DND-41 (cell line): ENCODE measurements around the gene EFHC1.
A peak's percentile ranks its signal among the peaks of the same experiment; 100 is the strongest.

Experiments used
- ATAC-seq: fragments of 200-7000 bp; cut with Tn5 transposase; 3 replicates; pipeline ENCODE4 v1.9.1; 2021; ENCODE audit warnings: low read depth; ENCODE audit not compliant: insufficient read depth
- DNase-seq: peaks from one replicate; pipeline ENCODE4 v3.0.0-alpha.2; 2020
- H2AFZ ChIP-seq: 2 replicates; pipeline ENCODE4 v1.6.0; 2012; ENCODE audit warnings: low read depth, low read length
- H3K27ac ChIP-seq: 2 replicates; pipeline ENCODE4 v1.5.1; 2012; ENCODE audit warnings: low read length, inconsistent platforms
- H3K27me3 ChIP-seq: fragments of 200-600 bp; sonication (generic); 2 replicates; pipeline ENCODE4 v1.6.0; 2012; ENCODE audit warnings: low read length, mild to moderate bottlenecking, inconsistent platforms; ENCODE audit not compliant: insufficient read depth, poor library complexity
- H3K36me3 ChIP-seq: 2 replicates; pipeline ENCODE4 v1.5.1; 2012; ENCODE audit warnings: low read length, inconsistent platforms; ENCODE audit not compliant: insufficient read depth
- H3K4me1 ChIP-seq: 2 replicates; pipeline ENCODE4 v1.5.1; 2012; ENCODE audit warnings: mild to moderate bottlenecking, low read length; ENCODE audit not compliant: insufficient read depth
- H3K4me2 ChIP-seq: 2 replicates; pipeline ENCODE4 v1.6.0; 2012; ENCODE audit warnings: mild to moderate bottlenecking, moderate library complexity, low read length, inconsistent platforms; ENCODE audit not compliant: insufficient read depth
- H3K4me3 ChIP-seq, 2 experiments: fragments of 200-600 bp in 1 of 2; shearing (Covaris generic) in 1 of 2; 2 replicates each; pipeline ENCODE4 v1.5.1; 2012 to 2016; ENCODE audit warnings: inconsistent platforms in 2 of 2, low read length in 2 of 2, mild to moderate bottlenecking in 2 of 2, low read depth in 1 of 2, moderate library complexity in 1 of 2
- H3K79me2 ChIP-seq: 2 replicates; pipeline ENCODE4 v1.6.0; 2012; ENCODE audit warnings: low read length, inconsistent platforms; ENCODE audit not compliant: insufficient read depth
- H3K9ac ChIP-seq: 2 replicates; pipeline ENCODE4 v1.6.0; 2012; ENCODE audit warnings: low read depth, mild to moderate bottlenecking, inconsistent platforms, low read length, moderate library complexity
- H3K9me3 ChIP-seq: 2 replicates; pipeline ENCODE4 v1.5.1; 2012; ENCODE audit warnings: low read length, moderate library complexity, mild to moderate bottlenecking, inconsistent platforms; ENCODE audit not compliant: insufficient read depth, severe bottlenecking
- H4K20me1 ChIP-seq: 2 replicates; pipeline ENCODE4 v1.6.0; 2012; ENCODE audit warnings: low read length; ENCODE audit not compliant: insufficient read depth
- CTCF ChIP-seq: IDR thresholded peaks from 2 replicates; pipeline ENCODE4 v1.5.1; 2012; ENCODE audit warnings: borderline replicate concordance, low read length, moderate library complexity, mild to moderate bottlenecking; ENCODE audit not compliant: poor library complexity, severe bottlenecking; ENCODE audit errors: extremely low read depth
- EZH2 ChIP-seq: IDR thresholded peaks from 3 replicates; pipeline ENCODE4 v1.6.1; 2012; ENCODE audit warnings: borderline replicate concordance, low read depth, mild to moderate bottlenecking, moderate library complexity, low read length, inconsistent platforms; ENCODE audit not compliant: severe bottlenecking

The EFHC1 gene

GRCh38 chr6:52535711-52536423, 115.7 kb downstream of the EFHC1 start:
- H3K36me3 ChIP-seq = peaks cover 4% of the 10 kb centered on the region; the same call in 1 of the 2 replicates
- H3K79me2 ChIP-seq = peaks cover 26% of the 10 kb centered on the region
- no peaks in the 10 kb centered on the region for H3K9me3 ChIP-seq
- peak overlapping the region in 1 of 2 experiments; percentile 23; a peak in 2 of 4 replicates for H3K4me3 ChIP-seq
- no peak overlapping the region for H2AFZ ChIP-seq
- ATAC-seq (peak; percentile 48), DNase-seq (peak; percentile 59)
- TF ChIP-seq CTCF = no peak
- no peak for TF ChIP-seq EZH2
- H3K27ac ChIP-seq = peak overlapping the region; percentile 89
- H3K4me1 ChIP-seq = peaks cover 70% of the 10 kb centered on the region
- H3K9ac ChIP-seq = peak overlapping the region; percentile 41
- no peaks in the 10 kb centered on the region for H4K20me1 ChIP-seq
- H3K27me3 ChIP-seq = no peaks in the 10 kb centered on the region
- peak overlapping the region; percentile 56 for H3K4me2 ChIP-seq

DNA sequence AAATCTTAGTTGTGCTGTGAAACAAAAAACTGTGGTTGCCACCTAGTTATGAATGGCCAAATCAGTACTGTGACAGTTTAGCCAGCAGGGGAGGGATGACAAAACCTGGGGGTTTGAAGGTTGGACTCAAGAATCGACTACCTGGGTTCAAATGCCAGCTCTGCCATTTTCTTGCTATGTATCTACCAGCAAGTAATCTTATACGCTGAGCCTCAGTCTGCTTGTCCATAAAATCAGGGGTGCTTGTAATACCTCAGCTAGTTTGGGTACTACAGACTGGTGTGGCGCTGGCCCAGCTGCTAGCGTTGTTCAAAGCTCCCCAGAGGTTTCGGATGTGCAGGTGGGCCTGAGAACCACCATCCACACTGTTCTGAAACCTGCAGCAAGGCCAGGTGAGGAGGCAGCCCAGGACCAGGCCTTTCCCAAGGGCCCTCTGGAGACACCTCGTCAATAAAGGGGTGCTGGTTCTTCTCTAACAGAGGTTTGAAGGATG, 116.3 kb downstream of the EFHC1 start:
- Histone ChIP-seq H3K9ac (peak overlapping the region; percentile 41), H4K20me1 (no peaks in the 10 kb centered on the region), H3K27ac (peak overlapping the region; percentile 89), H3K79me2 (peaks cover 32% of the 10 kb centered on the region), H3K4me1 (peaks cover 73% of the 10 kb centered on the region), H3K4me2 (peak overlapping the region; percentile 56), H2AFZ (no peak overlapping the region), H3K9me3 (no peaks in the 10 kb centered on the region), H3K4me3 (peak overlapping the region in 1 of 2 experiments; percentile 23; a peak in 1 of 4 replicates), H3K36me3 (peaks cover 4% of the 10 kb centered on the region; the same call in 1 of the 2 replicates), H3K27me3 (no peaks in the 10 kb centered on the region)
- DNase-seq (peak; percentile 39), ATAC-seq (no peak)
- TF ChIP-seq CTCF (peak; percentile 6), EZH2 (no peak)

DNA sequence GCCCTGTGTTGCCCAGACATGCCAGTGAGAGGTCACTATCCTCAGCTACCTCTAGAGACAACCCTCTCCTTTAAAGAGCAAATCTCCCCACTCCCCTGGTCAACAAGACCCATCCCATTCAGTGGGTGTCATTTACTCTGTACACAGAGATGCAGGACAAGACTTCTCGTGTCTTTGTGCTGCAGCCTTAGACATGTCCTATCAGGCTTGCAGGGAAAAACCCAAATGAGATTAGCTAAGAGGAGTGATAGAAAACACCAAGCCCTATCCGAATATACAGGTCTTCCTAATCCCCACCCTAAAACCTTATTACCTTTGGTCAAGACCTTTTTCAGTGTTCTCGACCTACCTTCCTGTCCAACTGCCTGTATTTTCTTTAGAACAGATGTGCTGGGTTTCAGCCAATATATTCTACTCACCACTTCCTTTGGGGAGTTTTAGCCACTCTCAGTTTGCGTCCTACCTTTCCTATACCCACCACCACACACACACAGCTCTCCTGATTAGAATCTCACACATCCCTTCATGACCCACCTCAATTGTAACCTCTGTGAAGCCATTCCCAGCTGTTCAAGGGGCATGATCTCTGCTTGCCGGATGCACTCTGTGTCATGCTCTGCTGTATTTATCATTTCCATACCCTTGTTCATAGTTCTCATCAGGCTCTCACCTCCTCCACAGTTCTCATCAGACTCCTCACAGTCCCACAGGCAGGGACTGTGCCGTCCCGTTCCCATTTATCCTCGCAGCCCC, 117.0 kb downstream of the EFHC1 start:
- H3K79me2 ChIP-seq = peaks cover 34% of the 10 kb centered on the region

More for the DNA sequence above, 117.0 kb downstream of the EFHC1 start:
- peak overlapping the region in 1 of 2 experiments; percentile 44; a peak in 1 of 4 replicates for H3K4me3 ChIP-seq
- peaks cover 4% of the 10 kb centered on the region; the same call in 1 of the 2 replicates for H3K36me3 ChIP-seq
- peaks cover 73% of the 10 kb centered on the region for H3K4me1 ChIP-seq
- peak overlapping the region; percentile 44 for H3K9ac ChIP-seq
- H3K4me2 ChIP-seq = peak overlapping the region; percentile 56
- ATAC-seq (peak; percentile 71), DNase-seq (peak; percentile 83)
- no peaks in the 10 kb centered on the region for H3K9me3 ChIP-seq
- no peaks in the 10 kb centered on the region for H3K27me3 ChIP-seq
- peak overlapping the region; percentile 89 for H3K27ac ChIP-seq
- TF ChIP-seq EZH2 = no peak
- H2AFZ ChIP-seq = no peak overlapping the region
- no peaks in the 10 kb centered on the region for H4K20me1 ChIP-seq
